WTC11 (cell line): ENCODE measurements around the gene LRRC32. TPM values are rescaled to one million over a fixed set of nuclear protein-coding genes. Genes with fewer than 3 reads are reported as not detected.

Source experiments
- ATAC-seq: fragments of 200-7000 bp; cut with Tn5 transposase; 2 replicates; pipeline ENCODE4 v1.10.0; 2021; ENCODE audit warnings: mild to moderate bottlenecking, moderate library complexity
- CTCF ChIA-PET: fragments of 300-600 bp; sonication (Branson Sonifier 250); formaldehyde crosslinking; loops from one replicate; lab custom pipeline; 2021; ENCODE audit warnings: antibody characterized with exemption; lab: Charles Lee
- POLR2A ChIA-PET: fragments of 350-600 bp; sonication (Branson Sonifier 250); formaldehyde crosslinking; loops from one replicate; lab custom pipeline; 2021; ENCODE audit warnings: antibody characterized with exemption; lab: Charles Lee
- DNase-seq: peaks from one replicate; pipeline ENCODE4 v3.0.0; 2021; ENCODE audit warnings: low spot score
- H3K27ac Mint-ChIP-seq: 2 replicates; pipeline ENCODE4 v1.8.0; 2021; ENCODE audit warnings: mixed read lengths
- H3K27me3 Mint-ChIP-seq: 2 replicates; pipeline ENCODE4 v1.8.0; 2021; ENCODE audit warnings: low read depth, mild to moderate bottlenecking, moderate library complexity, mixed read lengths
- H3K36me3 Mint-ChIP-seq: 2 replicates; pipeline ENCODE4 v1.8.0; 2021; ENCODE audit warnings: mixed read lengths
- H3K4me1 Mint-ChIP-seq: 2 replicates; pipeline ENCODE4 v1.8.0; 2022; ENCODE audit warnings: mixed read lengths
- H3K4me3 Mint-ChIP-seq: 2 replicates; pipeline ENCODE4 v1.8.0; 2021; ENCODE audit warnings: mild to moderate bottlenecking, moderate library complexity, mixed read lengths
- H3K9me3 Mint-ChIP-seq: 2 replicates; pipeline ENCODE4 v1.8.0; 2021; ENCODE audit warnings: mixed read lengths
- E2F4 ChIP-seq: sonication (generic); formaldehyde crosslinking; IDR thresholded peaks from 2 replicates; pipeline ENCODE4 v1.8.1; 2022; ENCODE audit warnings: low read depth, mild to moderate bottlenecking, moderate library complexity, missing genetic modification reagents, borderline replicate concordance
- E2F5 ChIP-seq: sonication (generic); formaldehyde crosslinking; IDR thresholded peaks from 2 replicates; pipeline ENCODE4 v1.8.1; 2022; ENCODE audit warnings: mild to moderate bottlenecking, moderate library complexity, missing genetic modification reagents
- FOXJ3 ChIP-seq: sonication (generic); formaldehyde crosslinking; IDR thresholded peaks from 2 replicates; pipeline ENCODE4 v1.9.0; 2021; ENCODE audit warnings: missing genetic modification reagents, mild to moderate bottlenecking, borderline replicate concordance
- FOXP1 ChIP-seq: sonication (generic); formaldehyde crosslinking; IDR thresholded peaks from 2 replicates; pipeline ENCODE4 v1.8.0; 2022; ENCODE audit warnings: missing genetic modification reagents, mild to moderate bottlenecking, moderate library complexity, borderline replicate concordance
- GABPB1 ChIP-seq: sonication (generic); formaldehyde crosslinking; IDR thresholded peaks from 2 replicates; pipeline ENCODE4 v1.8.1; 2023; ENCODE audit warnings: mild to moderate bottlenecking, missing genetic modification reagents
- IRF1 ChIP-seq: sonication (generic); formaldehyde crosslinking; IDR thresholded peaks from 2 replicates; pipeline ENCODE4 v1.8.0; 2023; ENCODE audit warnings: missing genetic modification reagents
- MLX ChIP-seq: sonication (generic); formaldehyde crosslinking; IDR thresholded peaks from 2 replicates; pipeline ENCODE4 v1.8.1; 2023; ENCODE audit warnings: mild to moderate bottlenecking, missing genetic modification reagents, moderate library complexity
- MYBL2 ChIP-seq: sonication (generic); formaldehyde crosslinking; IDR thresholded peaks from 2 replicates; pipeline ENCODE4 v1.8.1; 2023; ENCODE audit warnings: mild to moderate bottlenecking, moderate library complexity, missing genetic modification reagents
- NFYB ChIP-seq: sonication (generic); formaldehyde crosslinking; conservative IDR thresholded peaks from 2 replicates; pipeline ENCODE4 v1.8.0; 2022; ENCODE audit warnings: low read depth, missing genetic modification reagents
- NR1H2 ChIP-seq: sonication (generic); formaldehyde crosslinking; IDR thresholded peaks from 2 replicates; pipeline ENCODE4 v1.9.0; 2021; ENCODE audit warnings: mild to moderate bottlenecking, moderate library complexity, missing genetic modification reagents
- SMAD4 ChIP-seq: sonication (generic); formaldehyde crosslinking; IDR thresholded peaks from 2 replicates; pipeline ENCODE4 v1.8.0; 2022; ENCODE audit warnings: mild to moderate bottlenecking, missing genetic modification reagents
- SP1 ChIP-seq: sonication (generic); formaldehyde crosslinking; conservative IDR thresholded peaks from 2 replicates; pipeline ENCODE4 v1.8.1; 2022; ENCODE audit warnings: missing genetic modification reagents
- TP53 ChIP-seq: sonication (generic); formaldehyde crosslinking; IDR thresholded peaks from 2 replicates; pipeline ENCODE4 v1.8.1; 2023; ENCODE audit warnings: mild to moderate bottlenecking, missing genetic modification reagents
- ZBTB21 ChIP-seq: sonication (generic); formaldehyde crosslinking; IDR thresholded peaks from 2 replicates; pipeline ENCODE4 v1.8.1; 2023; ENCODE audit warnings: mild to moderate bottlenecking, missing genetic modification reagents, borderline replicate concordance
- ZBTB43 ChIP-seq: sonication (generic); formaldehyde crosslinking; IDR thresholded peaks from 2 replicates; pipeline ENCODE4 v1.8.1; 2023; ENCODE audit warnings: mild to moderate bottlenecking, missing genetic modification reagents
- ZNF138 ChIP-seq: sonication (generic); formaldehyde crosslinking; conservative IDR thresholded peaks from 2 replicates; pipeline ENCODE4 v1.8.1; 2022; ENCODE audit warnings: mild to moderate bottlenecking, moderate library complexity, missing genetic modification reagents
- ZNF263 ChIP-seq: sonication (generic); formaldehyde crosslinking; IDR thresholded peaks from 2 replicates; pipeline ENCODE4 v1.8.1; 2022; ENCODE audit warnings: low read depth, mild to moderate bottlenecking, moderate library complexity, missing genetic modification reagents
- ZNF317 ChIP-seq: sonication (generic); formaldehyde crosslinking; IDR thresholded peaks from 2 replicates; pipeline ENCODE4 v1.8.1; 2023; ENCODE audit warnings: low read depth, mild to moderate bottlenecking, moderate library complexity, missing genetic modification reagents, borderline replicate concordance
- ZNF416 ChIP-seq: fragments of 250-450 bp; sonication (Bioruptor Pico); IDR thresholded peaks from 2 replicates; pipeline ENCODE4 v1.9.0; 2021; ENCODE audit warnings: mild to moderate bottlenecking, inconsistent platforms
- ZNF512 ChIP-seq: sonication (generic); formaldehyde crosslinking; IDR thresholded peaks from 2 replicates; pipeline ENCODE4 v1.8.1; 2022; ENCODE audit warnings: missing genetic modification reagents, borderline replicate concordance
- ZNF532 ChIP-seq: fragments of 250-450 bp; sonication (Bioruptor Pico); IDR thresholded peaks from 2 replicates; pipeline ENCODE4 v1.9.0; 2021; ENCODE audit warnings: mild to moderate bottlenecking, borderline replicate concordance
- total RNA-seq: library from RNA; stranded (reverse); gene quantifications from 3 replicates; pipeline ENCODE4 v1.2.3, GENCODE V29; 2021

The LRRC32 gene
- total RNA-seq, 1 experiment from 2014 or later = 0.74 TPM

GRCh38 chr11:76658231-76658630, 12.3 kb downstream of the LRRC32 start (continued):
- no peak for TF ChIP-seq ZBTB43
- no peak for TF ChIP-seq MLX (CRISPR knock-in tag)
- no peak for TF ChIP-seq ZNF532
- TF ChIP-seq NFYB = no peak
- no peak for TF ChIP-seq ZNF512 (CRISPR knock-in tag)
- TF ChIP-seq ZBTB21 = no peak

- Mint-ChIP-seq H3K4me3 (no peak overlapping the region), H3K36me3 (no peaks in the 10 kb centered on the region), H3K27ac (no peak overlapping the region), H3K4me1 (peaks cover 14% of the 10 kb centered on the region), H3K9me3 (no peaks in the 10 kb centered on the region), H3K27me3 (no peaks in the 10 kb centered on the region)
- ChIA-PET CTCF (interaction anchor here (1.6 to 1.8 kb wide), 2 partner anchors 59 to 81 kb away, joined by 3 to 14 read pairs; no protein-coding TSS in a partner anchor), POLR2A (no interaction called here)
- DNase-seq = peak; percentile 6
- ATAC-seq = peak; percentile 33
- TF ChIP-seq TP53 (CRISPR knock-in tag) (no peak), NR1H2 (no peak), MYBL2 (CRISPR knock-in tag) (no peak), ZNF317 (CRISPR knock-in tag) (no peak), IRF1 (CRISPR knock-in tag) (no peak), ZNF138 (CRISPR knock-in tag) (no peak), SMAD4 (CRISPR knock-in tag) (no peak), SP1 (no peak), ZNF416 (CRISPR knock-in tag) (no peak), NFYB (no peak), FOXJ3 (no peak), E2F4 (CRISPR knock-in tag) (no peak), GABPB1 (CRISPR knock-in tag) (no peak), ZNF263 (CRISPR knock-in tag) (no peak), FOXP1 (CRISPR knock-in tag) (no peak), E2F5 (CRISPR knock-in tag) (no peak)
These were observed 13.1 kb downstream of the LRRC32 start for GRCh38 chr11:76657187-76658170.
